ENCODE measurements around the gene ERLIN1. TPM values are rescaled to one million over a fixed set of nuclear protein-coding genes. Genes with fewer than 3 reads are reported as not detected.

Gene ERLIN1
- total and polyA plus RNA-seq, 9 donors, result 21.1 to 49.4 (median 36.4) TPM

GRCh38 chr10:100100651-100101184, 85.1 kb downstream of the ERLIN1 start:
- Histone ChIP-seq H3K27me3 (ENCODE audit: control insufficient read depth, insufficient read depth, low read length) (no peaks in the 10 kb centered on the region), H3K27ac (ENCODE audit: low read length) (no peak overlapping the region), H3K4me3 (ENCODE audit: low read length) (no peak overlapping the region), H3K9me3 (replicated peaks; ENCODE audit: control insufficient read depth, low read depth, low read length) (peaks cover 5% of the 10 kb centered on the region), H3K36me3 (ENCODE audit: control insufficient read depth, insufficient read depth, low read length) (no peaks in the 10 kb centered on the region), H3K4me1 (ENCODE audit: control insufficient read depth, insufficient read depth, low read length) (no peaks in the 10 kb centered on the region)
- 57% methylated on average over 6 of the region's 6 CpGs for WGBS (ENCODE audit: insufficient coverage)
- no peak for DNase-seq

Other genes starting within 250 kb of the ERLIN1 start
- gene DNMBP, start 176.1 kb downstream of the ERLIN1 start, total RNA-seq, result 11.8 TPM
- 10 to 100 TPM; 14.1 to 19.5 (median 17.6) TPM for gene DNMBP, start 176.1 kb downstream of the ERLIN1 start, polyA plus RNA-seq (ENCODE audit: insufficient read depth in 1 of 8, insufficient read length in 8 of 8, low replicate concordance in 1 of 8)
- 0.09 TPM for gene CPN1, start 104.2 kb downstream of the ERLIN1 start, total RNA-seq
- gene CPN1, start 104.2 kb downstream of the ERLIN1 start, polyA plus RNA-seq (ENCODE audit: insufficient read depth in 1 of 8, insufficient read length in 8 of 8, low replicate concordance in 1 of 8), result under 1 TPM in 3 of 8 donors, not detected in 5; 0.08 to 0.26 (median 0.20) TPM
- 13.6 TPM for gene CHUK, start 43.6 kb upstream of the ERLIN1 start, total RNA-seq
- gene CHUK, start 43.6 kb upstream of the ERLIN1 start, polyA plus RNA-seq (ENCODE audit: insufficient read depth in 1 of 8, insufficient read length in 8 of 8, low replicate concordance in 1 of 8), result 10 to 100 TPM; 10.7 to 18.6 (median 15.0) TPM
- gene CWF19L1, start 81.6 kb upstream of the ERLIN1 start, total RNA-seq, result 23.9 TPM
- gene CWF19L1, start 81.6 kb upstream of the ERLIN1 start, polyA plus RNA-seq (ENCODE audit: insufficient read depth in 1 of 8, insufficient read length in 8 of 8, low replicate concordance in 1 of 8), result 10 to 100 TPM; 16.7 to 25.9 (median 20.4) TPM
- gene BLOC1S2, start 100.7 kb upstream of the ERLIN1 start, total RNA-seq, result 26.0 TPM
- gene BLOC1S2, start 100.7 kb upstream of the ERLIN1 start, polyA plus RNA-seq (ENCODE audit: insufficient read depth in 1 of 8, insufficient read length in 8 of 8, low replicate concordance in 1 of 8), result 10 to 100 TPM; 22.7 to 32.7 (median 25.3) TPM
- 0.04 TPM for gene PKD2L1, start 144.2 kb upstream of the ERLIN1 start, total RNA-seq
- gene PKD2L1, start 144.2 kb upstream of the ERLIN1 start, polyA plus RNA-seq (ENCODE audit: insufficient read depth in 1 of 8, insufficient read length in 8 of 8, low replicate concordance in 1 of 8), result under 1 TPM in 6 of 8 donors, not detected in 2; 0.06 to 0.32 (median 0.12) TPM
- 10.4 TPM for gene SCD, start 161.2 kb upstream of the ERLIN1 start, total RNA-seq
- 10 to 100 TPM in 7 of 8 donors, 1 to 10 TPM in 1; 9.8 to 34.9 (median 19.0) TPM for gene SCD, start 161.2 kb upstream of the ERLIN1 start, polyA plus RNA-seq (ENCODE audit: insufficient read depth in 1 of 8, insufficient read length in 8 of 8, low replicate concordance in 1 of 8)

Measured in muscle of leg (tissue), 11 donors.